Suprapubic skin (tissue), 4 donors: ENCODE data around the gene SCGB1C1.

ENCODE experiments used
- CTCF ChIP-seq, 2 donors: fragments of 200-600 bp in 1 of 2; fragments of 450-650 bp in 1 of 2; sonication (generic) in 1 of 2; IDR thresholded peaks; one replicate each; pipeline ENCODE4 v1.5.1; 2016 to 2019; ENCODE audit warnings: antibody characterized with exemption in 2 of 2, mild to moderate bottlenecking in 1 of 2, moderate library complexity in 1 of 2
- POLR2A ChIP-seq, 2 donors: fragments of 450-650 bp; IDR thresholded peaks; one replicate each; pipeline ENCODE4 v1.6.1; 2017; ENCODE audit warnings: antibody characterized with exemption in 2 of 2, mild to moderate bottlenecking in 2 of 2, moderate library complexity in 2 of 2
- POLR2AphosphoS5 ChIP-seq, 3 donors: sonication (generic); formaldehyde crosslinking; IDR thresholded peaks; one replicate each; pipeline ENCODE4 v1.6.1; 2017; ENCODE audit warnings: antibody characterized with exemption in 3 of 3

GRCh38 chr11:208181-208916, 15.5 kb downstream of the SCGB1C1 start:
- TF ChIP-seq POLR2A (IDR thresholded peaks at IDR 0.05), result peak; percentile 63 to 67
- TF ChIP-seq CTCF (IDR thresholded peaks at IDR 0.05), result no peak
- TF ChIP-seq POLR2AphosphoS5 (IDR thresholded peaks at IDR 0.05), result peak in 2 of 3 donors; percentile 6 to 7
